Panc1 (cell line): ENCODE results near the gene KRTAP26-1.

Source experiments
- POLR2AphosphoS5 ChIP-seq: IDR thresholded peaks from 2 replicates; pipeline ENCODE4 v1.6.1; 2012; ENCODE audit warnings: mild to moderate bottlenecking, low read depth, low read length, moderate library complexity
- SIN3A ChIP-seq: IDR thresholded peaks from 2 replicates; pipeline ENCODE4 v1.6.1; 2012; ENCODE audit warnings: low read depth, mild to moderate bottlenecking, low read length, moderate library complexity, borderline replicate concordance; ENCODE audit not compliant: insufficient read depth
- TCF7L2 ChIP-seq: IDR thresholded peaks from 2 replicates; pipeline ENCODE4 v1.6.1; 2011; ENCODE audit warnings: mild to moderate bottlenecking, low read depth, low read length, inconsistent platforms
- TF ChIP-seq, protein P1 (sequence below): fragments of 450-650 bp; IDR thresholded peaks from 2 replicates; pipeline ENCODE4 v1.5.1; 2017; ENCODE audit warnings: mild to moderate bottlenecking
- TF ChIP-seq, protein P2 (sequence below), 2 experiments: IDR thresholded peaks; 2 replicates each; pipeline ENCODE4 v1.6.1; 2011 to 2012; ENCODE audit warnings: low read depth in 2 of 2, control low read depth in 1 of 2, low read length in 1 of 2, mild to moderate bottlenecking in 1 of 2, moderate library complexity in 1 of 2; ENCODE audit not compliant: insufficient read depth in 1 of 2

DNA sequence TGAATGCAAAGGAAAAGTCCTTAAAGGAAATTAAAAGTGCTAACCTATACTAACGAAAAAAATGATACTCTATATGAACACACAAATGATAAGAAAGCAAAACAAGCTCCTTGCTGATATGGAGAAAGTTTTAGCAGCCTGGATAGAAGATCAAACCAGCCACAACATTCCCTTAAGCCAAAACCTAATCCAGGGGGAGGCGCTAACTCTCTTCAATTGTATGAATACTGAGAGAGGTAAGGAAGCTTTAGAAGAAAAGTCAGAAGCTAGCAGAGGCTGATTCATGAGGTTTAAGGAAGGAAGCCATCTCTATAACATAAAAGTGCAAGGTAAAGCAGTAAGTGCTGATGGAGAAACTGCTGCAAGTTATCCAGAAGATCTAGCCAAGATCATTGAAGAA lies 24.9 kb upstream of the KRTAP26-1 start:
- TF ChIP-seq, protein P1, sequence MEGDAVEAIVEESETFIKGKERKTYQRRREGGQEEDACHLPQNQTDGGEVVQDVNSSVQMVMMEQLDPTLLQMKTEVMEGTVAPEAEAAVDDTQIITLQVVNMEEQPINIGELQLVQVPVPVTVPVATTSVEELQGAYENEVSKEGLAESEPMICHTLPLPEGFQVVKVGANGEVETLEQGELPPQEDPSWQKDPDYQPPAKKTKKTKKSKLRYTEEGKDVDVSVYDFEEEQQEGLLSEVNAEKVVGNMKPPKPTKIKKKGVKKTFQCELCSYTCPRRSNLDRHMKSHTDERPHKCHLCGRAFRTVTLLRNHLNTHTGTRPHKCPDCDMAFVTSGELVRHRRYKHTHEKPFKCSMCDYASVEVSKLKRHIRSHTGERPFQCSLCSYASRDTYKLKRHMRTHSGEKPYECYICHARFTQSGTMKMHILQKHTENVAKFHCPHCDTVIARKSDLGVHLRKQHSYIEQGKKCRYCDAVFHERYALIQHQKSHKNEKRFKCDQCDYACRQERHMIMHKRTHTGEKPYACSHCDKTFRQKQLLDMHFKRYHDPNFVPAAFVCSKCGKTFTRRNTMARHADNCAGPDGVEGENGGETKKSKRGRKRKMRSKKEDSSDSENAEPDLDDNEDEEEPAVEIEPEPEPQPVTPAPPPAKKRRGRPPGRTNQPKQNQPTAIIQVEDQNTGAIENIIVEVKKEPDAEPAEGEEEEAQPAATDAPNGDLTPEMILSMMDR, result no peak
- TF ChIP-seq SIN3A (no peak), POLR2AphosphoS5 (no peak), TCF7L2 (no peak)
- TF ChIP-seq, protein P2, sequence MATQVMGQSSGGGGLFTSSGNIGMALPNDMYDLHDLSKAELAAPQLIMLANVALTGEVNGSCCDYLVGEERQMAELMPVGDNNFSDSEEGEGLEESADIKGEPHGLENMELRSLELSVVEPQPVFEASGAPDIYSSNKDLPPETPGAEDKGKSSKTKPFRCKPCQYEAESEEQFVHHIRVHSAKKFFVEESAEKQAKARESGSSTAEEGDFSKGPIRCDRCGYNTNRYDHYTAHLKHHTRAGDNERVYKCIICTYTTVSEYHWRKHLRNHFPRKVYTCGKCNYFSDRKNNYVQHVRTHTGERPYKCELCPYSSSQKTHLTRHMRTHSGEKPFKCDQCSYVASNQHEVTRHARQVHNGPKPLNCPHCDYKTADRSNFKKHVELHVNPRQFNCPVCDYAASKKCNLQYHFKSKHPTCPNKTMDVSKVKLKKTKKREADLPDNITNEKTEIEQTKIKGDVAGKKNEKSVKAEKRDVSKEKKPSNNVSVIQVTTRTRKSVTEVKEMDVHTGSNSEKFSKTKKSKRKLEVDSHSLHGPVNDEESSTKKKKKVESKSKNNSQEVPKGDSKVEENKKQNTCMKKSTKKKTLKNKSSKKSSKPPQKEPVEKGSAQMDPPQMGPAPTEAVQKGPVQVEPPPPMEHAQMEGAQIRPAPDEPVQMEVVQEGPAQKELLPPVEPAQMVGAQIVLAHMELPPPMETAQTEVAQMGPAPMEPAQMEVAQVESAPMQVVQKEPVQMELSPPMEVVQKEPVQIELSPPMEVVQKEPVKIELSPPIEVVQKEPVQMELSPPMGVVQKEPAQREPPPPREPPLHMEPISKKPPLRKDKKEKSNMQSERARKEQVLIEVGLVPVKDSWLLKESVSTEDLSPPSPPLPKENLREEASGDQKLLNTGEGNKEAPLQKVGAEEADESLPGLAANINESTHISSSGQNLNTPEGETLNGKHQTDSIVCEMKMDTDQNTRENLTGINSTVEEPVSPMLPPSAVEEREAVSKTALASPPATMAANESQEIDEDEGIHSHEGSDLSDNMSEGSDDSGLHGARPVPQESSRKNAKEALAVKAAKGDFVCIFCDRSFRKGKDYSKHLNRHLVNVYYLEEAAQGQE (IDR thresholded peaks at IDR 0.05; ENCODE audit: insufficient read depth in 1 of 2, low read depth in 2 of 2, low read length in 1 of 2), result no peak
